OCI-LY7 (cell line): ENCODE data around the gene KIAA1549. TPM values are rescaled to one million over a fixed set of nuclear protein-coding genes. Genes with fewer than 3 reads are reported as not detected.

Experiments used
- BruUV-seq: library from RNA; stranded (reverse); fragments of 400-500 nt; replicated peaks from 2 replicates; lab custom pipeline; 2021; lab: Mats Ljungman, UMichigan
- CTCF ChIA-PET: fragments of 300-600 bp; sonication (Branson Sonifier 250); formaldehyde crosslinking; loops from one replicate; lab custom pipeline; 2022; ENCODE audit warnings: antibody characterized with exemption; ENCODE audit not compliant: unreplicated experiment; lab: Charles Lee
- POLR2A ChIA-PET: fragments of 300-600 bp; sonication (Branson Sonifier 250); formaldehyde crosslinking; loops from one replicate; lab custom pipeline; 2022; ENCODE audit warnings: antibody characterized with exemption; lab: Charles Lee
- DNase-seq: peaks from one replicate; pipeline ENCODE4 v3.0.0-alpha.2; 2015; ENCODE audit warnings: low spot score
- H2AFZ ChIP-seq: fragments of 200-600 bp; sonication (generic), shearing (Covaris generic); 2 replicates; pipeline ENCODE4 v1.6.1; 2014; ENCODE audit warnings: mild to moderate bottlenecking, antibody characterized with exemption, low read length, moderate library complexity
- H3K27ac ChIP-seq: fragments of 200-600 bp; sonication (generic); 2 replicates; pipeline ENCODE4 v1.5.1; 2014; ENCODE audit warnings: mixed run types, low read depth, mild to moderate bottlenecking, moderate library complexity, low read length, inconsistent platforms; ENCODE audit not compliant: poor library complexity, severe bottlenecking
- H3K36me3 ChIP-seq: fragments of 200-600 bp; sonication (generic); 2 replicates; pipeline ENCODE4 v1.6.1; 2014; ENCODE audit warnings: mild to moderate bottlenecking, antibody characterized with exemption, low read length, moderate library complexity, mixed read lengths; ENCODE audit not compliant: insufficient read depth
- H3K4me1 ChIP-seq: fragments of 200-600 bp; sonication (generic); 2 replicates; pipeline ENCODE4 v1.5.1; 2014; ENCODE audit warnings: mild to moderate bottlenecking, low read length; ENCODE audit not compliant: insufficient read depth, poor library complexity, severe bottlenecking
- H3K4me2 ChIP-seq: fragments of 200-600 bp; sonication (generic); 2 replicates; pipeline ENCODE4 v1.6.1; 2014; ENCODE audit warnings: mild to moderate bottlenecking, low read length
- H3K4me3 ChIP-seq: fragments of 200-600 bp; sonication (generic); 2 replicates; pipeline ENCODE4 v1.5.1; 2014; ENCODE audit warnings: mild to moderate bottlenecking, low read depth, low read length; ENCODE audit not compliant: poor library complexity, severe bottlenecking
- H3K79me2 ChIP-seq: fragments of 200-600 bp; sonication (generic); 2 replicates; pipeline ENCODE4 v1.6.1; 2016; ENCODE audit warnings: low read depth, mild to moderate bottlenecking, low read length, moderate library complexity, mixed read lengths; ENCODE audit not compliant: insufficient read depth
- H3K9me2 ChIP-seq: fragments of 200-600 bp; sonication (generic); 2 replicates; pipeline ENCODE4 v1.6.1; 2016; ENCODE audit warnings: mild to moderate bottlenecking, low read length, mixed read lengths; ENCODE audit not compliant: insufficient read depth
- H3K9me3 ChIP-seq: fragments of 200-600 bp; sonication (generic); 2 replicates; pipeline ENCODE4 v1.6.1; 2014; ENCODE audit warnings: mild to moderate bottlenecking, mixed run types, low read length, mixed read lengths
- H4K20me1 ChIP-seq: fragments of 200-600 bp; sonication (generic); 2 replicates; pipeline ENCODE4 v1.6.1; 2014; ENCODE audit warnings: mild to moderate bottlenecking, antibody characterized with exemption, low read length, moderate library complexity, mixed read lengths; ENCODE audit not compliant: insufficient read depth
- CTCF ChIP-seq: fragments of 200-600 bp; sonication (generic); conservative IDR thresholded peaks from 2 replicates; pipeline ENCODE4 v1.5.1; 2014; ENCODE audit warnings: mild to moderate bottlenecking, antibody characterized with exemption, low read length, moderate library complexity, mixed read lengths
- EZH2phosphoT487 ChIP-seq: fragments of 200-600 bp; sonication (generic); IDR thresholded peaks from 2 replicates; pipeline ENCODE4 v1.6.1; 2018; ENCODE audit warnings: low read depth, borderline replicate concordance, mild to moderate bottlenecking, mixed run types, antibody characterized with exemption, low read length, moderate library complexity, mixed read lengths
- intact Hi-C: fragments of 100-400 bp; cut with micrococcal nuclease; formaldehyde crosslinking; loops from one replicate; pipeline ENCODE4 v1.10.0; 2022; ENCODE audit not compliant: unreplicated experiment
- total RNA-seq, 2 experiments: library from RNA; depleted of rRNA in 1 of 2; stranded (reverse); fragments of >200 nt in 1 of 2; shearing (Covaris generic) in 1 of 2; gene quantifications; 2 replicates each; pipeline ENCODE4 v1.2.3, GENCODE V29; 2014 to 2022

Gene KIAA1549
- total RNA-seq, 2 experiments from 2014 or later, result 0.03 to 3.0 TPM

- Histone ChIP-seq H3K27ac (no peak overlapping the region), H4K20me1 (no peaks in the 10 kb centered on the region), H3K4me3 (no peak overlapping the region), H3K9me2 (no peaks in the 10 kb centered on the region), H2AFZ (no peak overlapping the region), H3K4me1 (no peaks in the 10 kb centered on the region), H3K79me2 (no peaks in the 10 kb centered on the region), H3K4me2 (no peak overlapping the region), H3K9me3 (no peaks in the 10 kb centered on the region), H3K36me3 (no peaks in the 10 kb centered on the region)
- no peak for DNase-seq
- intact Hi-C loops, result no loop called here
- ChIA-PET POLR2A (no interaction called here), CTCF (no interaction called here)
- TF ChIP-seq CTCF (no peak), EZH2phosphoT487 (no peak)
- BruUV-seq, result no TSS peak
Measured at GRCh38 chr7:138848056-138848980, 132.9 kb downstream of the KIAA1549 start.

- H3K27ac ChIP-seq, result no peak overlapping the region
- H3K9me3 ChIP-seq, result no peaks in the 10 kb centered on the region
- no peak for DNase-seq
- no peaks in the 10 kb centered on the region for H3K79me2 ChIP-seq
- H2AFZ ChIP-seq, result no peak overlapping the region
- no peak overlapping the region for H3K4me3 ChIP-seq
- ChIA-PET POLR2A (no interaction called here), CTCF (no interaction called here)
- H3K4me1 ChIP-seq, result no peaks in the 10 kb centered on the region
- intact Hi-C loops, result no loop called here
- H3K36me3 ChIP-seq, result no peaks in the 10 kb centered on the region
- no peak for TF ChIP-seq CTCF
- TF ChIP-seq EZH2phosphoT487, result no peak
- no peaks in the 10 kb centered on the region for H4K20me1 ChIP-seq
- no TSS peak for BruUV-seq
- H3K4me2 ChIP-seq, result no peak overlapping the region
- H3K9me2 ChIP-seq, result no peaks in the 10 kb centered on the region
Measured at GRCh38 chr7:138845711-138846110, 135.5 kb downstream of the KIAA1549 start.
